Epithelial cell of proximal tubule (primary cell): ENCODE results near the gene PIK3IP1. TPM values are rescaled to one million over a fixed set of nuclear protein-coding genes. Genes with fewer than 3 reads are reported as not detected.
"Not testable (repeated sequence)": the region's sequence is repeated elsewhere in the genome, so short reads cannot be mapped to it uniquely, and the experiment has no call there.

Experiments
- DNase-seq: peaks from one replicate; pipeline ENCODE4 v3.0.0-alpha.2; 2011; ENCODE audit warnings: low read depth
- H3K4me3 ChIP-seq: 2 replicates; pipeline ENCODE4 v1.5.1; 2011; ENCODE audit warnings: low read depth, mild to moderate bottlenecking, low read length
- total RNA-seq: library from RNA; depleted of rRNA; stranded (reverse); fragments of >200 nt; gene quantifications from 2 replicates; pipeline ENCODE4 v1.2.3, GENCODE V29; 2015
- TF ChIP-seq, protein P1 (sequence below): conservative IDR thresholded peaks from 2 replicates; pipeline ENCODE4 v1.5.1; 2012; ENCODE audit warnings: low read depth, mild to moderate bottlenecking, low read length

PIK3IP1 gene
- total RNA-seq, 1 donor from 2014 or later, result 11.8 TPM

DNA sequence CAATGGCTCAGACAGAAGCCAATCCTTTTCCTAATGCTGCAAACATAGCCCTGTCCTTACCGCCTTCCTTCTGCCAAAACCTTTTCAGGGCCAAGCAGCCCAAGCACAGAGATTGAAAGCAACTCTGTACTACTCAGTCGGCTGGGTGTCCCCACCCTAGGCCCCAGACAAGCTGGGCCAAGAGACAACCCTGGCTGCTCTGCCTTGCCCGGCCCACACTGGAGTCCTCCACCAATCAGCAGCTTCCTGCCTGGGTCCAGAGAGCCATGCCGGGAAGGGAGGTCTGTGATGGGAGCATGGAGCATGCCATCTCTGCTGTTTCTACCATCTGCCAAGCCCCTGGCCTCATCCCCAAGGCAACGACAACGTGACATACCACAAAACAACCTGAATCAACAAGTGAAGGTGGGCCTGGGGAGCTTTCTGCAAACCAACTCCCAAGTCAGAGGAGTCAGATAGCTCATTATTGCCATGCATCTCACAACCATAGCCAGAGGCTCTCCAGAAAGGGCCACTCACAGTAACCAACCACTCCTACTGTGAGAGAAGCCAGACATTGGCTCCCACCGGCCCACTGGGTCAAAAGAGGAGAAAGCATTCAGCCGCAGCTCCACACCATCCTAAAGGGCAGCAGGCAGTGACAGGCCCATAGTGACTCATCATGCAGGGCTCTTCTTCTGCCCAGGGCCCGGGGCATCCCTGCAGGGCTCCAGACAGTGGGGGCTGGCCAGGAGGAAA, 35.7 kb upstream of the PIK3IP1 start:
- no peak overlapping the region for H3K4me3 ChIP-seq
- TF ChIP-seq, protein P1, sequence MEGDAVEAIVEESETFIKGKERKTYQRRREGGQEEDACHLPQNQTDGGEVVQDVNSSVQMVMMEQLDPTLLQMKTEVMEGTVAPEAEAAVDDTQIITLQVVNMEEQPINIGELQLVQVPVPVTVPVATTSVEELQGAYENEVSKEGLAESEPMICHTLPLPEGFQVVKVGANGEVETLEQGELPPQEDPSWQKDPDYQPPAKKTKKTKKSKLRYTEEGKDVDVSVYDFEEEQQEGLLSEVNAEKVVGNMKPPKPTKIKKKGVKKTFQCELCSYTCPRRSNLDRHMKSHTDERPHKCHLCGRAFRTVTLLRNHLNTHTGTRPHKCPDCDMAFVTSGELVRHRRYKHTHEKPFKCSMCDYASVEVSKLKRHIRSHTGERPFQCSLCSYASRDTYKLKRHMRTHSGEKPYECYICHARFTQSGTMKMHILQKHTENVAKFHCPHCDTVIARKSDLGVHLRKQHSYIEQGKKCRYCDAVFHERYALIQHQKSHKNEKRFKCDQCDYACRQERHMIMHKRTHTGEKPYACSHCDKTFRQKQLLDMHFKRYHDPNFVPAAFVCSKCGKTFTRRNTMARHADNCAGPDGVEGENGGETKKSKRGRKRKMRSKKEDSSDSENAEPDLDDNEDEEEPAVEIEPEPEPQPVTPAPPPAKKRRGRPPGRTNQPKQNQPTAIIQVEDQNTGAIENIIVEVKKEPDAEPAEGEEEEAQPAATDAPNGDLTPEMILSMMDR, result no peak
- DNase-seq, result no peak

DNA sequence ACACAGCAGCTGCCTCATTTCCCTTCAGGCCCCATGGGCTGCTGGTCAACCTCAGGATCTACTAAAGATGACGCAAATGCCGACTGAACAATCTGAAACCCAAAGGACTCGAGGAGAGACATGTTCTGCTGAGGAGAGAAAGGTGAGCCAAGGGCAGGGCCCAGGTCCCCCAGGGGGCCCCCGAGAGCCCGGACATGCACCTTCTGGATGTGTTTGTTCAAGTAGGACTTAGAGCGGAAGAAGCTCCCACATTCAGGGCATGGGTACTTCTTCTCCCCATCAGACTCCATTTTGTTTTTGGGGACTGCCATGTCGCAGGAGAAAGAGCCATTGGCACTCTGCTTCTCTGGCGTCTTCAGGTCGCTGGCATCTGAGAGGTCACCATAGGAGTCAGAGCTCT, 34.6 kb upstream of the PIK3IP1 start:
- no peak overlapping the region for H3K4me3 ChIP-seq
- TF ChIP-seq, protein P1, result no peak
- no peak for DNase-seq

- H3K4me3 ChIP-seq, result no peak overlapping the region
- no peak for DNase-seq
- TF ChIP-seq, protein P1, result no peak
Measured at GRCh38 chr22:31323578-31324550, 31.6 kb upstream of the PIK3IP1 start.

GRCh38 chr22:31321421-31321820, 29.1 kb upstream of the PIK3IP1 start:
- DNase-seq, result no peak
- TF ChIP-seq, protein P1, result no peak
- no peak overlapping the region for H3K4me3 ChIP-seq

- not testable (repeated sequence) for DNase-seq, H3K4me3 ChIP-seq
Measured at GRCh38 chr22:31314220-31314619, 21.9 kb upstream of the PIK3IP1 start.

- TF ChIP-seq, protein P1, result peak; percentile 92
- DNase-seq, result no peak
Measured at GRCh38 chr22:31313366-31314147, 21.3 kb upstream of the PIK3IP1 start.

DNA sequence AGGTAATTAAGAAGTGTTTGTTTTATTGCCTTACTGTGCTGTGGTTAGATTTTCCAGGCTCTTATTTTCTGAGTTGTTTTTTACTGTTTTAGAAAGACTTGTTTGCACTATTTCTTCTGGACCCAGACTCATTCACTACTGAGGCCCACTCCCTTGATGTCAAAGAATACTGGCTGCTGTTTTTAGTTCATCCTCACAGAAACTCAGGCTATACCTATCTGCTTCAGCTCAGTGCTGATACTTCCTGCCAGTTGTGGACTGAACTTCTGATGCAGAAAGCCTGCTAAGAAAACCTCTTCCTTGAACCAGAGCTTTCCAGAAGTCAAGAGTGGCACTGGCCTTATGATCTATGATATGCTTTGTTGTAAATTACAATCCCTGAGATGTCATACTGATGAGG, 15.9 kb upstream of the PIK3IP1 start:
- TF ChIP-seq, protein P1, result no peak
- no peak for DNase-seq
- H3K4me3 ChIP-seq, result no peak overlapping the region

More at GRCh38 chr22:31313366-31314147, 21.3 kb upstream of the PIK3IP1 start:
- H3K4me3 ChIP-seq, result no peak overlapping the region
